HG02973 (cell line): ENCODE measurements around the gene IL34.
"Not testable (repeated sequence)": the region's sequence is repeated elsewhere in the genome, so short reads cannot be mapped to it uniquely, and the experiment has no call there.

Experiments used
- ATAC-seq: cut with Tn5 transposase; IDR thresholded peaks from one replicate; pipeline ENCODE4 v1.9.1; 2021; ENCODE audit warnings: moderate library complexity; ENCODE audit not compliant: unreplicated experiment

The IL34 gene

DNA sequence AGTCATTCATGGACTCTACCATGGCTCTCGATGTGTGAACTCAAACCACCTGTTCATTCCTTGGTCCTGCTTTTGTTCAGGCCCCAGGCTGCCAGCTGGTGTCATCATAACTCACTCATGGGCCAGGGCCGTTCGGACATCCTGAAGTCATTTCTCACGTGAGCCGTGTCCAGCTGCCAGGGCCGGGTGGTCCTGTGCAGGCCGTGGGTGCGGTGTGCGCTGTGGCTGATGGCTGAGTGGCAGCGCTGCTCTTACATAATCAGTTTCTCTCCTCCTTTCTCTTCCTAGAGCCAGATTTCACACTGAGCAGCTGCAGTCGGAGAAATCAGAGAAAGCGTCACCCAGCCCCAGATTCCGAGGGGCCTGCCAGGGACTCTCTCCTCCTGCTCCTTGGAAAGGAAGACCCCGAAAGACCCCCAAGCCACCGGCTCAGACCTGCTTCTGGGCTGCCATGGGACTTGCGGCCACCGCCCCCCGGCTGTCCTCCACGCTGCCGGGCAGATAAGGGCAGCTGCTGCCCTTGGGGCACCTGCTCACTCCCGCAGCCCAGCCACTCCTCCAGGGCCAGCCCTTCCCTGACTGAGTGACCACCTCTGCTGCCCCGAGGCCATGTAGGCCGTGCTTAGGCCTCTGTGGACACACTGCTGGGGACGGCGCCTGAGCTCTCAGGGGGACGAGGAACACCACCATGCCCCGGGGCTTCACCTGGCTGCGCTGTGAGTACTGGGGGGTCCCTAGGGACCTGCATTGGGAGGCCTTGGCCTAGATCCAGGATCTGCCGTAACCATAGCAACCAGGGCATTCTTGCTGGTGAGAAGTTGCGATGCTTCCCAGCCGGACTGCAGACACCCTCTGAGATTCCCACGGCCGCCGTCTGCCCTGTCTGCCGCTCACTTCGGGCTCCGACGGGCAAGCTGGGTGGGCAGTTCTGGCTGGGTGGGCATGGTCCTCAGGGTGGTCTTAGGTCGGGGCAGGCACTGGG, at the start of gene IL34:
Gene IL34 (plus strand): TSS at position 300 of the 982 bp plus-strand sequence. CDS start 389 bp downstream, at position 689.
- ATAC-seq, result no peak

DNA sequence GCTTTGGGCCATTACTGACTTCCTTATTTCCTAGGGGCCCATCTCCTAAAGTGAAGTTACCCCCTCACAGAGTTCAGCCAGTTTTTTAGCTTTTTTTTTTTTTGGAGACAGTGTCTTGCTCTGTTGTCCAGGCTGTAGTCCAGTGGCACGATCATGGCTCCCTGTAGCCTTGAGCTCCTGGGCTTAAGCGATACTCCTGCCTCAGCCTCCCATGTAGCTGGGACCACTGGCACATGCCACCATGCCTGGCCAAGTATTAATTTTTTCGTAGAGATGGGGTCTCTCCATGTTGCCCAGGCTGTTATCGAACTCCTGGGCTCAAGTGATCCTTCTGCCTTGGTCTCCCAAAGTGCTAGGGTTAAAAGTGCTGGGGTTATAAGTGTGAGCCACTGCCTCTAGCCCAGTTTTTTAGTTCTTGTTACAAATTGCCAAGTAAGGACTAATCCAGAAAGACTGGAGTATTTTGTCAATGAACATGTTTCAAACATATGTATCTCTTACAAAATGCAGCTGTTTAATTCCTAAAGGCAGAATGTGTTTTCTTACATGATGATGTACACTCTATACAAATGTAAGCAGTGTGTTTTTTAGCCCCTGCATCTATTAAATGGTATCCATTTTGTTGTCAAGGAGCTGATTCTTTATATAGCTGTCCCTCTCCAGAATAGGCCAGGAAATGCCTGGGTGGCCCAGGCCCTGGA, 49.1 kb upstream of the IL34 start:
- no peak for ATAC-seq

DNA sequence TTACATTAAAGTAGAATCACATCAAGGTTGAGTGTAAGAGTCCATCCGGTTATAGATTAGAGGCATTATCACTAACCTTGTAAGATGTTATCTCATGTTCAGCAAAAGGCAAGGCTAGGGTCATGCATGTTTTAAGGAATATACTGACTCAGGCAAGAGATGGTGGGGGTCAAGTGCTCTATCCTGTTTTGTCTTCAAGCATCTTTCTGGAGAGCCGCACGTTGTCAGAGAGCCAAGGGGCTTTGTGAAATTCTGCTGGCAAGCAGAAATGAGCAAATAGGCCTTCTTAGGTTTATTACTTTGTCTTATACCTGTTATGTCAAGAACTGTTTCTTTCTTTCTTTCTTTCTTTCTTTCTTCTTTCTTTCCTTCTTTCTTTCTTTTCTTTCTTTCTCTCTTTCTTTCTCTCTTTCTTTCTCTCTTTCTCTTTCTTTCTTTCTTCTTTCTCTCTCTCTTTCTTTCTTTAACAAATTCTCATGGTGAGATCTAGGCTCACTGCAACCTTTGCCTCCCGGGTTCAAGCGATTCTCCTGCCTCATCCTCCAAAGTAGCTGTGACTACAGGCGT, 47.3 kb upstream of the IL34 start:
- ATAC-seq, result no peak

DNA sequence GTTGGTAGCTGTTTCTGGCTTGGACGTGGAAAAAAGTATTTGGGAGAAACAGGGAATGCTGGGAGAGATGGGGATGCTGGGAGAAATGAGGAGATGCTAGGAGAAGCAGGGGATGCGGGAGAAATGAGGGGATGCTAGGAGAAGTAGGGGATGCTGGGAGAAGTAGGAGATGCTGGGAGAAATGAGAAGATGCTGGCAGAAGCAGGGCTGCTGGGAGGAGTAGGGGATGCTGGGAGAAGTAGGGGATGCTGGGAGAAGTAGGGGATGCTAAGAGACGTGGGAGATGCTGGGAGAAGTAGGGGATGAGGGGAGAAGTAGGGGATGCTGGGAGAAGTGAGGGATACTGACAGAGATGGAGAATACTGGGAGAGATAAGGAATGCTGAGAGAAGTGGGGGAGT, 45.6 kb upstream of the IL34 start:
- no peak for ATAC-seq

DNA sequence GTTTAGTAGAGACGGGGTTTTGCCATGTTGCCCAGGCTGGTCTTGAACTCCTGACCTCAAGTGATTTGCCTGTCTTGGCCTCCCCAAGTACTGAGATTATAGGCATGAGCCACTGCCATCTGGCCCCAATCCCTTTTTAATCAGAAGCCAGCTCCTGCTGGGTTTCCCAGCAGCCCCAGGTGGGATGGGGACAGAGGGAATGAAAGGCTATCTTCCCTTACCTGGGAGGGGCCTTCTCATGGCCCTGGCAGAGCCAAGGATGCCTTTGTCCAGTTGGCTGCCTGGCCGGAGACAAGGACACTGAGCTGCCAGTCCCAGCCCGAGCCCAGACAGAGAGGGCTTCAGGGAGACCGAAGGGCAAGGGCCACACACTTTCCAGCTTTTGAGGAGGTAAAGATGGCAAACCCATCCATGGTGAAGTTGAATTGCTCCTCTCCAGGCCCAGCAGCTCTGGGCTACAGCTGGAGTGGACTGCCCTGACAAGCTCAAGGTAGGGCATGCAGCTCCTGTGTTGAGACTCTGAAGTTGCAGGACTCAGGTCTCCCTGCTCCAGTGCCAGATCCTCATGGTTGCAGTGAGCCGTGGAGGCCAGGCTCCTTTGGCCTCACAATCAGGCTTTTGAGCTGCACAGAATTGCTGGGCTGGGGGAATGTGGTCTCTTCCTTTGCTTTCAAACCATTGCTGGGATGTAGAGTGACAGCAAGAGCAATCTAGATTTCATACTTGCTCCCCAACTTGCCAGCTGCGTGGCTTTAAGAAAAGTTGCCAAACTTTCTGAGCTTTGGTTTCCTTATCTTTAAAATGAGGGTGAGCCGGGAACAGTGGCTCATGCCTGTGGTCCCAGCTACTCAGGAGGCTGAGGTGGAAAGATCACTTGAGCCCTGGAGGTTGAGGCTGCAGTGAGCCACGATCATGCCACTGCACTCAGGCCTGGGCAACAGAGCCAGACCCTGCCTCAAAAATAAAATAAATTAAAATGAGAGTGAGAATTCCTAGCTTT, 44.5 kb upstream of the IL34 start:
- no peak for ATAC-seq

DNA sequence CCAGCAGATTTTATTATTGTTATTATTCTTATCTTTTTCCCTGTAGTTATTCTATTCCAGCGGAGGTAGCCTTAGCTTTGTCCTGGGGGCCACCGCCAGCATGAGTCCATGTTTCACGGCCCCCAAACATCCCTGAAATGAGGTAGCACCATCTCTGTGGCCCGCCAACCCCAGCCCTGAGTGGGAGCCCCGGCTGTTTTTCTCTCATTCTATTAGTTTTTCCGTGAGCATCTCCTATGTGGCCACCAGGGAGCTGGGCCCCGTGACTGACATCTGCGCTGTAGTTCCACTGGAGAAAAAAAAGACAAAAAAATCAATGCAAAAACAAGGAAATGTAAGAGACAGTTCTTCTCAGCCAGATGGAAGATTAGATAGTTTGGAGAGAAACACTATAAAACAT, 43.5 kb upstream of the IL34 start:
- ATAC-seq, result no peak

DNA sequence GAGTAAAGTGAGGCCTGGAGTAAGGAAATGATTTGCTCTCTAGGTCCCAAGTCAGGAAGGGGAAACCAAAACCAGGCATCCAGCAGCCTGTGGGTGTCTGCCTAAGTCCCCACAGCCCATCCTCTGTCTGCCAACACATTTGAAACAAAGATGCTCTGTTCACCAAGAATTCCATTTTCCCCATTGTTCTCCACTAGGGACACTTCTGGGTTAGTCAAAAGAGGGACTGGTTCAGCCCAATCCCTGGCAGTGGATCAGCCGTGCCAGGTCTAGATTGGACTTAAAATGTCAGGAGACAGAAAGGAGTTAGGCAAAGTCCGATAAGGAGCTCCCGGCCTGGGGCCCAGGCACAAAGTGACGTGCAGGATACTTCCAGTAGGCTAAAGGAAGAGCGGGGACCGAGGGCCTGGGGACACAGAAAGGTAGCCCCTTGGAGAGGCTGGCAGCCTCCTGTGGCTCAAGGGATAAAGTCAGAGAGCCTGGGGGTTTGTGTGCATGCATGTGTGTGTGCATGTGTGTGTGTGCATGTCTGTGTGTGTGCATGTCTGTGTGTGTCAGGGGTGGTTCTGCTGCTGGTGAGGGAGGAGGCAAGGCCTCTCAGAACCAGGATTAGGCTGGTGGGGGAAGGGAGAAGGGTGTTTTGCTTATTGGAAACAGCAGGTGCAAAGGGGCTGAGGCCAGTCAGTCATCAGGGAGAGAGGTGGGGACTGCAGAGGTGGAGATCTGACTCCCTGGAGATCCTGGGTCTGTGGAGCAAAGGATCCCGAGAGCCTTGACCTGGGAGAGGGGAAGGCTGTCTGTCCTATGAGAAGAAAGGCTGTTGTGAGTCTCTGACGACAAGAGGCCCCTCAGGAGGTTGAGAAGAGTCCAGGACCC, 41.7 kb upstream of the IL34 start:
- no peak for ATAC-seq

DNA sequence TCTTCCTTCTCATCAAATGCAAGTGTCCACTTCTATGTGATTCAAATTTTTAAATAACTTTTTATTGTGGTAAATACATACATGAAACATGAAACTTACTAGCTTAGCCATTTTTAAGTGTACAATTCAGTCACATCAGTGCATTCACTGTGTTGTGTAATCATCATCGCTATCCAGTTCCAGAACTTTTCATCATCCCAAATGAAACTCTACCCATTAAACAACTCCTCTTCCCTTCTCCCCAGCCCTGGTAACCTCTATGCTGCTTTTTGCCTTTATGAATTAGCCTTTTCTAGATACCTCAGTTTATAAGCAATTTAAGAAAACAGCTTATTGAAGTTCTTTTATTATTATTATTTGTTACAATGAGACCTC, 41.1 kb upstream of the IL34 start:
- ATAC-seq, result no peak

DNA sequence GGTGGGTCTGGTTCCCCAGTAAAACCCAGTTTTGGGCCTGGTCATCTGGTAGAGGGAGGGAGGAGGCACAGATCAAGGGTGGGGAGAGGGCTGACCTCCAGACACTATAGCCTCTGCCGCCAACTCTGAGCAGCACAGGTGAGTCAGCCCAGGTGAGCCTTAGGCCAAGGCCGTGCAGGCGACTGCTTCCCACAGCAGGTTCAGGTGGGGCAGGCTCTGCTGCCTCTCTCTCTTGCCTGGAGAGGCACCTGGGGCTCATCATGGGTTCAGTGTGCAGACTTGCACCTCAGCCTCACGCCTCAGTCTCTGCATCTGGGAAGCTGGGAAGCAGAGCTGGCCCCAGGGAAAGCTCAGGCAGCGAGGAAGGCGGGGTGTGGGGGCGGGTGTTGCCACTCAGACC, 37.8 kb upstream of the IL34 start:
- no peak for ATAC-seq

DNA sequence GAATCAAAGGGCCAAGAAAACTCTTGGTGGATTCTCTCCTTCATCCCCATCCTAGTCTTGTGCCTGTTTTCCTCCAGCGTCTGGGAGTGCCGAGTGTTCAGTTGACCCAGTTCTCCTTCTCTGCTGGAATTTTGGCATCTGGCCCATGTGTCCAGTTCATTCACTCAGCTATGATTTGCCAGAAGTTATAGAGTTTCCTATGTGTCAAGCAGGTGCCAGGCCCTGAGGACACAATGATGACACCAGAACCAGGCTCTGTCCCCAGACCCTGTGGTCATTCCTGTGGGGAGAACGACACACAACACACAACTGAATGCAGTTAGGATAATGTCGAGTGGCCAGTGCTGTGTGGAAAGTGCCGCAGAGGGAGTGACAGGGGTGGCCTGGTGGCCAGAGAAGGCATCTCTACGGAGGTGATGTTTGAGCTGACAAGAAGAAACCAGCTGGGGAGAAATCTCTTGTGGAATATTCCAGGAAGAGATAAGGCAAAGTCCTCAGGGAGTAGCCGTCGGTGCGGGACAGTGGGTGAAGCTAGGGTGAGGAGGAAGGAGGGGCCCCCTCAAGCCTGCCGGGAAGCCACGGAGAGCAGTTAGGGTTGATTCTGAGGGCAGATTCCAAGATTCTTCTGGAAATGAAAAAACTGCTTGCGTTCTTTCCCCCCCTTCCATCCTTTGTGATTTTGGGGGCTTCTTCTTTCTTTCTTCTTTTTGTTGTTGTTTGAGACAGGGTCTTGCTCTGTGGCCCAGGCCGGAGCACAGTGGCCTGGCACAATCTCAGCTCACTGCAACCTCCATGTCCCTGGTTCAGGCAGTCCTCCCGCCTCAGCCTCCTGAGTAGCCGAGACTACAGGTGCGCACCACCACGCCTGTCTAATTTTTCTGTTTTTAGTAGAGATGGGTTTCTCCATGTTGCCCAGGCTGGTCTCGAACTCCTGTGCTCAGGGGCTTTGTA, 35.8 kb upstream of the IL34 start:
- ATAC-seq, result no peak

DNA sequence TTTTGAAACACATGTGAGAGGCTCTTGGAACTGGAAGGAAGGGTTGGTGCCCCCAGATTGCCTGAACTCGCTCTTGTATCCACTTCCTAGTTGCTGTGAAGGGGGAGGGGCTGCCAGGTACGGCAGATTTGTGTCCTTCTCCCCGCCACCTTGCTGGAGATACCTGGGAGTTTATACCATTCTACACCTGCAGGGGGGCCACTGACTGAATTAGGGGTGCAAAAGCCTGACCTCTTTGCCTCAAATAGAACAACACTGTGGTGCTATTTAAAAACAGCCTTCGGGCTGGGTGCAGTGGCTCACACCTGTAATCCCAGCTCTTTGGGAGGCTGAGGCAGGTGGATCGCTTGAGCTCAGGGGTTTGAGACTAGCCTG, 35.1 kb upstream of the IL34 start:
- ATAC-seq, result no peak

DNA sequence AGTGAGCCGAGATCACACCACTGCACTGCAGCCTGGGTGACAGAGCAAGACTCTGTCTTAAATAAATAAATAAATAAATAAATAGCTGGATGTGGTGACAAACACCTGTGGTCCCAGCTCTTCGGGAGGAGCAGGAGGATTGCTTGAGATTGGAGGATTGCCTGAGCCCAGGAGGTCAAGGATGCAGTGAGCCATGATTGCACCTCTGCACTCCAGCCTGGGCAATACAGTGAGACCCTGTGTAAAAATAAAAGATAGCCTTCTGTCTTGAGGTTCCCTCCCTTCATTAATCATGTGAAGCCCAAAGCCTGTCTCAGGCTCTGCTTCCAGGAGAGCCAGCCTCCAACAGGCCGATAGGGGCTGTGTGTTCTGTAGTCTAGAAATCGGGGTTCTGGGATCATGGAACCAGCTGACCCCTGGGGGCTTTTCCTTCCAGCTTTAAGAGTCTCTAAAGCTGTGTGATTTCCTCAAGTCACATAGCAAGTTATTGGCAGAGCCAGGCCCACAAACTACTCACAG, 34.5 kb upstream of the IL34 start:
- ATAC-seq, result no peak

DNA sequence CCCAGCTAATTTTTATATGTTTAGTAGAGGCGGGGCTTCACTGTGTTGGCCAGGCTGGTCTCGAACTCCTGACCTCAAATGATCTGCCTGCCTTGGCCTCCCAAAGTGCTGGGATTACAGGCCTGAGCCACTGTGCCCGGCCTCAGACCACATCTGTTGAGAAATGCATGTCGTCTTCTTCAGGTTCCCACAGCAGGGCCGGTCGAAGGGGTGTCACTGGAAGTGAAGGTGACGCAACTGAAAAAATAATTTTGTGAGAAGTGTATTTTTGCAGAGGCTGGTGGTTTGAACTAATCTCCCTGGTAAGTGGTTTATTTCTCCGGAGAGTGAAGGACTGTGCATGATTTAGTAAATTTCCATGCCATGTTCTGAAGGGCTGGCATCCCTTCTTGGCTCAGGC, 33.4 kb upstream of the IL34 start:
- no peak for ATAC-seq

DNA sequence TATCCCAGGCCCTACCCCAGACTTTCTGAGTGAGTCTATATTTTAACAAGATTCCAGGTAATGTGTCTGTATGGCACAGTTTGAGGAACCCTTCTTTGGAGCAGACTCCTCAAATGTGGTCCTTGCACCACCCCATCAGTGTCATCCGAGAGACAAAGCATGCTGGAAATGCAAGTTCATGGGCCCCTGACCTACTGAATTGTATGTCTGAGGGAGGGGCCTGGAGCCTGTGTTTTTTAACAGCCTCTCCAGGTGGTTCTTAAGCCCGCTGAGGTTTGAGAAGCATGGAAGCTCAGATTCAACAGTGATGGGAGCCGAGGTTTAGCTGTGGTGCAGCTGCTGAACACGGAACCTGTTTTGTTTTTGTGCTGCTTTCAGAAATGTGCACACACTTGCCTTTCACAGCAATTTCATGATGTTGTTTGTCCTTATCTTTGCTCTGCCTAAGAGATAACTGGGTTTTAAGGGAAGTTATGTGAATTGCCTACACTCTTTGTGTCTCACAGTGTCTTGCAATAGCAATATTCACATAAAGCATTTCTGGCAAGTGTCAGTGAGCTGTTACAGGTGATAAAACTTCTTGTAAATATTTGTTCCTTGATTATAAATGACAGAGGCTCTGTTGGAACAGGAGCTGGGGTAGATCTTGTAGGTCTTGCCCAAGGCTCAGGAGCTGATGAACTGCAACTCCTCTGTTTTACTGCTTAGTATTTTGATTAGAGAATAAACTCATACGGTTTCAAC, 32.0 kb upstream of the IL34 start:
- no peak for ATAC-seq

DNA sequence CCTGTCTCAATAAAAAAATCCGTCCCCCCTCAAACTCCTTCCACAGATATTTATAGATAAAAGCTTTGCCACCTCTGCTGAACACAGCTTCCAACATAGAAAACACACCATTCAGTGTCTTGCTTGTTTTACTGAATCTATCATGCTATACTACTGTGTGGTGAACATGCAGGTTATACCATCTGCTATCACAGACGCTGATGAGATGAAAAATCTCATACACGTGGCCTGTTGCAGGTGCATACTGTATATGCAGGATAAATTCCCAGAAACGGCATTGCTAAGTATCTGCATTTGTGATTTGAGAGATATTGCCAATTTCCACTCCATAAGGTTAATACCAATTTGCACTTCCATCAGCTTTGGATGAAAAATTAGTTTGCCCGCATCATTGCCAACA, 30.4 kb upstream of the IL34 start:
- ATAC-seq, result no peak

DNA sequence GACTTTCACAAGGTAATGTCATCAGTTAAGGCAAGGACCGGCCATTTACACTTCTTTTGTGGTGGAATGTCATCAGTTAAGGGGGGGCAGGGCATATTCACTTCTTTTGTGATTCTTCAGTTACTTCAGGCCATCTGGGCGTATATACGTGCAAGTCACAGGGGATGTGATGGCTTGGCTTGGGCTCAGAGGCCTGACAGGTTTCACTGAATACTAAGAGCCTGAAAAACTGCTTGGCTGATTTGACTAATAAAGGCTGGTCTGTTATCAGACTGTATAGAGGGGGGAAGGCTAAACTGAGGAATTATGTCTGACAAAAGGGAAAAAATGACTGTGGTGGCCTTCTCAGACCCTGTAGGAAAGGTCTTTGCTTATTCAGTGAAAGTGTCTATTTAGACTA, 24.5 kb upstream of the IL34 start:
- ATAC-seq, result not testable (repeated sequence)

DNA sequence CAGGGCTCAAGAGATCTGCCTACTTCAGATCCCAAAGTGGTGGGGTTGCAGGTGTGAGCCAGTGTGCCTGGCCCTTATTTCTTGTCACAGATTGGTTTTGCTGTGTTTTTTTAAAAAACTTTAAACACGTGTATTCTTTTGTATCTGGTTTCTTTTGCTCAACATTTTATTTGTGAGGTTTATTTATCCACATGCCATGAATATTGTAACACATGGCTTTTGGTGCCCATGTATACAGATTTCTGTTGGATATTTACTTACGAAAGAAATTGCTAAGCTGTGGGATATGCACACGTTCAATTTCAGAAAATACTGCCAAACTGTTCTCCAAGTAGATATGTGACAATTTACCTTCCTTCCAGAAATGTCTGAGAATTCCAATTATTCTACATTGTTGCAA, 18.7 kb upstream of the IL34 start:
- no peak for ATAC-seq
